HG03064 (cell line): Measurements from ENCODE around the gene CKS2.
"Not testable (repeated sequence)": the region's sequence is repeated elsewhere in the genome, so short reads cannot be mapped to it uniquely, and the experiment has no call there.

Source experiments
- ATAC-seq: cut with Tn5 transposase; IDR thresholded peaks from one replicate; pipeline ENCODE4 v1.9.1; 2021; ENCODE audit warnings: low read depth; ENCODE audit not compliant: unreplicated experiment

CKS2 gene

DNA sequence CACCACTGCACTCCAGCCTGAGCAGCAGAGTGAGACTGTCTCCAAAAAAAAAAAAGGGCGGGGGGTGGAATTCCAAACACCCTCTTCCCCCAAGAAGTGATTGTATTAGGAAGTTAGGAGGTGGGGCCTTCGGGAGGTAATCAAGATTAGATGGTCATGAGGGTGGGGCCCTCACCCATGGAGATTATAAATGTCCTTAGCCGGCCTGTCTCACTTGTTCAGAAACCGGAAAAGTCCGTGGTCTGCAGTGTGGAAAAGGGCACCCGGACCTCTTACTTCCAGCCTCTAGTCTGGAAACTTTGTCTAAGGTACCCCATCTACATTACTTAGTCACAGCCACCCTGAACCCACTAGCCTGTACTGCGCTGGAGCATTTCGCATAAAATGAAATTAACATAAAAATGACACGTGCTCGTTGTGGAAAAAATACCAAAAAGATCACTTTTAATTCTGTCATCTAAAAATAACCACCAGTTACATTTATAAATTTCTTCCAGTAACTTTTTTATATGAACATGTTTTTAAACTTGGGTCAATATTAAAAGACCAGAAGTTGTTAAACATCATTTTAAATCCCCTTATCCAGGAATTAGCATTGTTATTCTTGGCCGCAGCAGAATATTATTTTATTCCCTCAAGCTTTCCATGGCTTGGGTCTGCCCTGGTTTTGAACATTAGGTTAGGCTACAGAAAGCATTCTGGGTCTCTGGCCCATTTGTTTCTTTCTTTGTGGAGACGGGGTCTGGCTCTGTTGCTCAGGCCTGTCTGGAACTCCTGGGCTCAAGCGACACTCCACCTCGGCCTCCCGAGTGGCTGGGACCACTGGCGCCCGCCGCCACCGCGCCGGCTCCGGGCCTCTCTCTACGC lies 1.2 kb upstream of the CKS2 start:
- no peak for ATAC-seq

DNA sequence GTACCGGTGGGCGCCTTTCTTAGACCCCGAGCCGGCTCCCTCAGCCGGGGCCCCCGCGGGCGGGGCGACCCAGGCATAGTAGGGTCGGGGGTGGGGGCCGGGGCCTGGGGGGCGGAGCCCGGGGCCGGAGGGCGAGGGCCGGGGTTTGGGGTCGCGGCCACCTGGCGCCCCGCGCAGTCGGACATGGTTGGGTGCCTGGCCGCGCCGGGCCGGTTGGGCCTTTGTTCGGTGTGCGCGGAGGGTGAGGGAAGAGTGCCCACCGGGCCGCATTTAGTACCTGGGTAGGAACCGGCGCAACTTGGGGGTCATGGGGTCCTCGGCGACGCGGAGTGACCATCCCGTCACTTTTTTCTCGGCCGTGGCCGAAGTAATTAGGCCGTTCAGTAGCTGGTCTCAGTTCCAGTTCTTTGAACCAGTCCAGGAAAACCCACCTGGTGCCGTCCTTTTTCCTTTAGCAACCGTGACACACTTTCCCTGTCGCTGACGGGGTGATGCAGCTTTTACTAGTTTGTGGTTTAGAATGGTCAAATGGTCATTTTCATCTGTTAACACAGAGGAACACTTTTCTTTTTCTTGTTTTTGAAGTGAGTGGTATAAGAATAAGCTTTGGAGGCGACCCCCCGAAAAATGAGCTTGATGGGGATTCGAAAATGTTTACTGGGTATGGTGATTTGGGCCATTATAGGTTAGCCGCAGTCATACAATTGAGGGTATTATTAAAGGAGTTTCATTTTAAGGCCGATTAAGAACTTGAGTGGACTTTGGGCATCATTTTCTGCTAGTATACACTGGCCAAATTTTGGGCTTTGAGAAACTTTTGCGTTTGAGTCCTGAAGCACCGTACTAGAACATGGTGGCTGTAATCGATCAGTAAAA lies 589 bp downstream of the CKS2 start:
- peak; percentile 2 for ATAC-seq

DNA sequence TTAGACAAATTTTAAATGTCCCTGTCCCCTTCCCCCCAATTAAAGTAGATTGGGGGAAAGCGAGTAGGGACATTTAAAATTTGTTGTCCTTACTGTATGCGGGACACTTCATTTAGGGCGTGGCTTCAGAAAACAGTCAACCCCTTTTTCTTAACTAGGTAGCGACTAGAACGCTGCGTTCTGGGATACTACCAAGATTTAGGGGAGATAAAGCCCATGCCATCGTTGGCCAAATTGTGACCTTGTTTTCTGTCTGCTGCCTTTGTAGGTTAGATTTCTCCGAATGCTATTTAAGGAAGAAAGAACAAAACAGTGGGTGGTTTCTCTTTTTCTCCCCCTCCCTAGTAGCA lies 1.2 kb downstream of the CKS2 start:
- ATAC-seq: no peak

DNA sequence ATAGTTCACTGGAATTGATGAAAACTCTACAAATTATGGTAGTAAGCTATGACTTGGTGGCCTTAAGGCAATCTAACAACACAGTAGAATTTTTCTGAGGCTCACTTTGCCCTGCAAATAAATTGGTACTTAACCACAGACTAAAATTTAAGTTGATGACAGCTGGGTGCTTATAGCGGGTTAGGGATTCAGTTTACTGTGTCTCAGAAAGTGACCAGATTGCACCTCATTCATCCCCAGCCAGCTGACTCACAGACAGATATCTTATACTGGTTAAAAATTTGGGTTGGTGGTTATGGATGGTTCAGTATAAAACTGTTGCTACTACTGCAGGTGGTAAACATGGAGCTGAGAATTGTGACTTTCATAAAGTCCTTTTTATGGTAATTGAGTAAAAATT lies 2.8 kb downstream of the CKS2 start:
- no peak for ATAC-seq

DNA sequence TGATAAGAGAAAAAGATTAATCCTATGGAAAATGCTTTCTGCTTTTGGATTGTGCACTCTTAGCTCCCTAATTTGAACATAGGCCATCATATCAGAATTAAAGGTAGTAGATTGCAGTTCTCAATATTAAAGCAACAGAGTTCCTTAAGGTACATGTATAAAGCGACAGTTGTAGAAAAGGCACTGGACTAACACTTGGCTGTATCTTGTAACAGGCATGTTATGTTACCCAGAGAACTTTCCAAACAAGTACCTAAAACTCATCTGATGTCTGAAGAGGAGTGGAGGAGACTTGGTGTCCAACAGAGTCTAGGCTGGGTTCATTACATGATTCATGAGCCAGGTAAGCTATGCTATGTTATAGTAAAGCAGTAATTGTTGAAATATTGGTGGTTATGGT lies 4.0 kb downstream of the CKS2 start:
- ATAC-seq: no peak

DNA sequence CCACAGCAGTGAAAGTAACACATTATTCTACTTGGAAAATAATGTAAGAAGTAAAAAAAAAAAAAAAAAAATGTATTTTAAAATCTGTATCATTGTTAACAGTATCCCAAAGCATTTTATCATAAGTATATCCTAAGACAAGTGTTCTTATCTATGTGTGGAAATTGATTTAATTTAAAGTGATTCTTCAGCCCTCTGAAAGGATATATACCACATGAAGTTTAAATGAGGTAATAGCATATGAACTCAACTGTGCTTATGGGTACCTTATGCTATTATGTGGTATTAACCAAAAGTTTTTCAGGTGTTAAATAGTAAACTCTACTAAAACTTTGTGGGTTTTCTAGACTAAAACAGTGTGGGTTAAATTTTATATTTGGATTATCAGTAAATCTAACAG lies 4.5 kb downstream of the CKS2 start:
- no peak for ATAC-seq

DNA sequence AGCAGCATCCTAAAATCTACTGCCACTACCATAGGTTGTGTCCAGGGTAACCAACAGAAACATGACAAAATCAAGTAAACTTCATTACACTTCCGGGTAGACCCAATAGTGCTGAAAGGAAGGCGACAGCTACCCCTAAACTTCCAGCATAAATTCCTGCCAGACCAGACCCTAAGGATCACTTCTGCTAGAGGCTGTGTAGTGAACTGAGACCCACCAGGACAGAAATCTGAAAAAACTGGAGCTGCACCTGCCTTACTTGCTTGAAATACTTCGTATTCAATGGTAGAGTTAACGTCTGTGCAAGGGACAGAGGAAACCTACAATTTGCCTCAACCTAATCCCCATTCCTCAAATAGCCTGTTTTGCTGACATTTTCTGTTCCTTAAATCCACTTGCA lies 6.3 kb downstream of the CKS2 start:
- ATAC-seq: no peak

DNA sequence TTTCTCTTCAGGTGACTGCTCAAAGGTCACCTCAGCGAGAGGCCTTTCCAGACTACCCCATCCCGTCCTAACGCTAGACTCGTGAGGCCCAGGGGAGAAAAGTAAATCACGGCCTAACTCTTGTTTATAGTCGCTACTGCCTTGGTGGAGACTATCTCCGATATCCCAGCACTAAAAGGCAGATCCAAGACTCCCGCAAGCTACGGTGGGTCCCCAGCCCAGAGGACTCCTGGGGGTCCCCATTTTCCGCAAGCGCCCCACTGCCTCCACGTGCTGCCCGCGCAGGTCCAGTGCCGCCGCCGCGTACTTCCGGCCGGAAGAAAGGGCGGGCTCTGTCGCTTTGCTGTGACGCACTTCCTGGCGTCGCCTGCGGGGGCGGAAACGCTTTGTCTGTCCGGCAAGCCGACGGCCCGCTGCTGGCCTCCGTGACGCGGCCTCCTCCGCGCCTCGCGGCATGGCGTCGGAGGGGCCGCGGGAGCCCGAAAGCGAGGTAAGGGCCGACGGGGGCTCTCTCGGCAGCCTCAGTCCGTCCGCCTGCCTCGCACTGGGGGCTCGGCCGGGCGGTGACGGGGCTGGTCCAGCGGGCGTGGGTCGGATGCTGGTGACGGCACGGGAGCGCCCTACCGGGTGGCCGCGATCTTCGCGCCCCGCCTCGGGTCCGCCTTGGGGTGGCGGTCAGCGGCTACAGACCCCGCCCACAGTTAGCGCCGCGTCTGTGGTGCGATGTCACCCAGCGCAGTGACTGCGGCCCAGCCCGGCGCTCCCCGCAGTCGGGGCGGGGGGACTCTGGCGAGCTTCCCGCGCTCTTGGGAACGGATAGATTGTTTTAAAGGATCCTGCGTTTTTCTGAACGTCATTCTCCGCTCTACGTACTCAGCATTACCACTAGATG lies 7.4 kb downstream of the CKS2 start, which contains the start of gene SECISBP2:
TSS of gene SECISBP2 (plus strand) at position 378 of the 892 bp plus-strand sequence. CDS start at position 455, 77 bp downstream.
- ATAC-seq: peak; percentile 88

DNA sequence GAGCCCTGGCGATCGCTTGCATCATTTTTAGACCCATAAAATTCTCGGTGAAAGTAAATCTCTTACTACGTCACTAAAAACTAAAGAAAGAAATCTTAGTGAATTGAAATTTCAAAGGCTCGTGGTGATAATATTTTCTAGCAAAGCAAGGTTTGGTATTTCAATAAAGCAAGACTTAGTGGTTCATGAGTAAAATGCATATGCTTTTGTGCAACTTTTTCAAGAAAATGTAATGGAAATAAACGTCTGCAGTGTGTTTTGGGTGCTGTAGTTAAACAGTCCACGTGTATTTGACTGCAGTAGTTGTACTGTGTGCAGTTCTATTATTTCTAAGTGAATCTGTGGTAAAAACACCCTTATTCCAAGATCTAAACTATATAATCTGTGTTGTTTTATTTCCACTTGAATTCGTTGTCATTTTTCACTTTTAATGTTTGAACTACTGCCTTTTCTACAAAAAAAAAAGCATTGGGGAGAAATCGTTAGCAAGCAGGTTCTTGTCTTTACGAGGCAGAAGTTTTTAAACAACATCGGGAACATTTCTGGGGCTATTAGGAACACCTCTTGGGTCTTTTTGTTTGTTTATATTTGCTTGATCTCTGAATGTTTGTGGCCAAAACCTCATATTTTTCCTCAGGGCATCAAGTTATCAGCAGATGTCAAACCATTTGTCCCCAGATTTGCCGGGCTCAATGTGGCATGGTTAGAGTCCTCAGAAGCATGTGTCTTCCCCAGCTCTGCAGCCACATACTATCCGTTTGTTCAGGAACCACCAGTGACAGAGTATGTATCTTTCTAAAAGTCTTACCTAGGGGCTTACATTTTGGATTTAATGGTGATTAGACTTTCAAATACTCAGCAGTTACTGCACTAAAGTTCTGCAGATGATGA lies 8.3 kb downstream of the CKS2 start:
- ATAC-seq: peak; percentile 1

DNA sequence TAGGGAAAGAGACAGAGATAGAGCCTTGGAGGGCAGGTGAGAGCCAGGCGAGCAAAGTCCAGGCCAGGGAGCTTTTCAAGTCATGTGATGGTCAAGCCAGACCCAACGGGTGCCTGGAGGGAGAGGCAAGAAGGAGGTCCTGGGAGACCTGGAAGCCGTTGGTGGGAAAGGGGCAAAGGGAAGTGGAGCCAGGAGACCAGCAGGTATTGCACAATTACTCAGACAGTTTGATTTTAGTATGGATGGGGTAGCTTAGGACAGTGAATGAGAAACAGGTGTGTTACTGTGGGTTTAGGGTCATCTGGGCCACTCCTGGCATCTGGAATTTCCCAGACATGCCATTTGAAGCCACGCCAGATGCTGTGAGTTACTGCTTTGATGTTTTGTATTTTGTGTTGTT lies 12.4 kb downstream of the CKS2 start:
- no peak for ATAC-seq

DNA sequence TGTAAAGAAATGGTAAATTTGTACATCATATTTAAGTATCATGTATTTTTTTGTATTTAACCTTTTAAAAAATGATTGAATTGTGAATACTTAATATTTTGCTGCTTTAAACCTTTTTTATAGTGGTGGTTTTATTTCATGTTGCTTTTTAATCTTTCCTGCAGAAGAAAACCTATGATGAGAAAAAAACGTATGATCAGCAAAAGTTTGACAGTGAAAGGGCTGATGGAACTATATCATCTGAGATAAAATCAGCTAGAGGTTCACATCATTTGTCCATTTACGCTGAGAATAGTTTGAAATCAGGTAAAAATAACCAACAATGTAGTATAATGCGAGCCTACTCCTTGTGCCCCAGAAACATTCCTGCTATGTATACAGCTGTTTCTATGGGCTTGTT lies 14.7 kb downstream of the CKS2 start:
- ATAC-seq: no peak

DNA sequence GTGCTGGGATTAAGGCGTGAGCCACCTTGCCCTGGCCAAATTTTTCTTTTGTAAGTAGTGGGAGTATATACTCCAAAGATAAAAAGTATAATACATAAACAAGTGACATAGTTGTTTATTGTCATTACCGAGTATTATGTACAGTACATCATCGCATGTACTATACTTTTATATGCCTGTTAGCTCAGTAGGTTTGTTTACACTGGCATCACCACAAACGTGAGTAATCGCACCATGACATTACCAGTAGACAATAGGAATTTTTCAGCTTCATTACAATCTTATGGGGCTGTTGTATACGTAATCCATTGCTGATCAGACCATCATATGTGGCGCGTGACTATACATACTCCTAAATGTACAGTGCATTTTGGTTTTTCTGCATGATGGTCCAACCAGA lies 17.1 kb downstream of the CKS2 start:
- no peak for ATAC-seq

DNA sequence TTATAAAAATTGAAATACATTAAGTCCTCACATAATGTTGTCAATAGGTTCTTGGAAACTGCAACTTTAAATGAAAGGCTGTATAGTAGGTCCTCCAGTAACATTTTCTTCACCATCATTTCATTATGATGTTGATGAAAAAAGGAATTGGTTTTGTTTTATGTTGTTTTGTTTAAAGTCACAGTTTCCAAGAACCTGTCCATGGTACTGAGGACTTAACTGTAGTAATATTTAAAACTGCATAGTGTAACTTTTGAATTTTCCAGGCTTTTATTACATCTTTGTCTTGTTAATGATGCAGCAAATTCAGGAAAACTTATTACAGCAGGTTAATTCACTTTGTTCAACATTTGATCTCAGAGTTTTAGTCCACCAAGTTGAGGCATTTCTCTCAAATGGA lies 18.9 kb downstream of the CKS2 start:
- no peak for ATAC-seq

DNA sequence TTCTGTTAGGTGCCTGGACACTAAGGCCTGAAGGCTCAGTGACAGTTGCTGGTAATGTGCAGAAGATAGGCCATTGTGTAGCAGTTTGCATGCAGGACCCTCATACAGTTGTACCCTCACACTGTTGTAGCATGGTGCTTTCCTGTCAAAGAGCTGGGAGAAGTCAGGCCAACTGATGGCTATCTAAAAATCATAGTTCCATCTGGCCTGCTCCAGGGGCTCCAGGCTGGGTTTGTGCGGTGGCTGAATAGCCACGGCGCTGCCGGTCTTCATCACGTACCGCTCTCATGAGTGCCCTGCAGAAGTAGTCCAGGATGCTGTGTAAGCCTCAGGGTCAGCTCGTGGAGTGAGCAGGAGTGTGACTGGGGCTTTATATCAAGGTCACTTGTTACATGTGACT lies 19.5 kb downstream of the CKS2 start:
- ATAC-seq: no peak

DNA sequence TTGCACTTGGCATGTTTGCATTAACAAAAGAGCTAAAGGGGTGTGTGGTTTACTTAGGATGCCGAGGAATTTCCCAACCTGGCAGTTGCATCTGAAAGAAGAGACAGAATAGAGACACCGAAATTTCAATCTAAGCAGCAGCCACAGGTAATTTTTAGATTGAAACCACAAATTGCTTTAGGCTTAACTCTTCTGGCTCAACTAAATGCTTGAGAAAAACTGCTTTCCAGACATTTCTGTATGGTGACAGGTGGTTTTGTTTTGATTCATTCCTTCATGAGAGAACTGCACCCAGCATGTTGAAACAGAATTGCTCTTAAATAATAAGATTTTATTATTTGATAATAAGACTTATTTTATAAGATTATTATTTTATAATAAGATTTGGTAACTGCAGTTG lies 28.8 kb downstream of the CKS2 start:
- ATAC-seq: no peak

DNA sequence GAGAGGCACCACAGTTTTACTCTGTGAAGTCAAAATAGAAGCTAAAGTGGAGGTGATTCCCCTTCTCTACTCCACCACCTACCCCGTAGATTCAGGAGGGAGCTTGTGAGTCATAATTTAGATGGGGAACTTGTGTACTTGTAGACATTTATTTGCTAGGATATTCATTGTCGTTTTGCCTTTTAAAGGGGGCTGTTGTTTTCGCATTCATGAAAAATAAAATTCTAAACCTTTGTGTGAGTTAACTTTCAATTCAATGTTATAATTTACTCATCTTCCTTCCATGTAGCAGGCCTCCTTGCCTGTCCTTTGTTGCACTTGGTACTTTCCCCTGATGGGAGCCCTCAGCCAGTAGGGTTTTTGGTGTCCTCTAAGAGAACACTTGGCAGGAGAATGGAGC lies 29.3 kb downstream of the CKS2 start:
- ATAC-seq: no peak

DNA sequence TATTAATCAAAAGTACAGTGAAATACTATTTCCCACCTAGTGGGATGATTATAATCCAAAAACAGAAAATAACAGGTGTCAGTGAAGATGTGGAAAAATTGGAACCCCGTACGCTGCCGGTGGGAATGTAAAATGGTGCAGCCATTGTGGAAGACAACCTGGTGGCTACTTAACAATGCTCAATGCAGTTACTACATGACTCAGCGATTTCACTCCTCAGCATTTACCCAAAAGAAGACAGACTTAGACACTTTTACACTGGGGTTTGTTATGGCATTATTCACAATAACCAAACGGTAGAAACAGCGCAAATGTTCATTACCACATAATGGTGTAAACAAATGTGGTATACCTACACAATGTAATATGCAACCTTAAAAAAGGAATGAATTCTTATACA lies 31.2 kb downstream of the CKS2 start:
- ATAC-seq: no peak

DNA sequence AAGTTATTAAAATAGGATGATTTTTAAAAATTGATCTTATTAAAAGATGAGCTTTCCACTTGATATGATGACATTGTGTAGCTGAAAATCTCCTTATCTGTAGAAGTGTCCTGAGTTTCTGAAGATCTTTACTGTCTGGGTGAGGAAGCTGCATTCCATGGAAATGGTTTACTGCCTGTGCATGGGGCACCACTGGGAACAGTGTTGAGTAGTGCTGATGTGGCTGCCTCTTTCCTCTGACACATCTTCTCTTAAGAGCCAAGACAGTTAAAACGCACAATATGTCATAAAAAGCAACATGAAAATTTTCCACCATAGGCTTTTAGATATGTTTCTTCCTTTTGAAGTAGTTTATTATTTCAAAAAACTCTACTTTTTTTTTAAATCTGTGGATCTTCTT lies 32.0 kb downstream of the CKS2 start:
- no peak for ATAC-seq

DNA sequence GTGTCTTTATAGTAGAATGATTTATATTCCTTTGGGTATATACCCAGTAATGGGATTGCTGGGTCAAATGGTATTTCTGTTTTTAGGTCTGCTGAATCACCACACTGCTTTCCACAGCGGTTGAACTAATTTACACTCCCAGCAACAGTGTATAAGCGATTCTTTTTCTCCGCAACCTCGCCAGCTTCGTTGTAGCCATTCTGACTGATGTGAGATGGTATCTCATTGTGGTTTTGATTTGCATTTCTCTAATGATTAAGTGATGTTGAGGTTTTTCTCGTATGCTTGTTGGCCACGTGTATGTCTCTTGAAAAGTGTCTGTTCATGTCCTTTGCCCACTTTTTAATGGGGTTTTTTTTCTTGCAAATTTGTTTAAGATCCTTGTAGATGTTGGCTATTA lies 32.8 kb downstream of the CKS2 start:
- ATAC-seq: not testable (repeated sequence)

DNA sequence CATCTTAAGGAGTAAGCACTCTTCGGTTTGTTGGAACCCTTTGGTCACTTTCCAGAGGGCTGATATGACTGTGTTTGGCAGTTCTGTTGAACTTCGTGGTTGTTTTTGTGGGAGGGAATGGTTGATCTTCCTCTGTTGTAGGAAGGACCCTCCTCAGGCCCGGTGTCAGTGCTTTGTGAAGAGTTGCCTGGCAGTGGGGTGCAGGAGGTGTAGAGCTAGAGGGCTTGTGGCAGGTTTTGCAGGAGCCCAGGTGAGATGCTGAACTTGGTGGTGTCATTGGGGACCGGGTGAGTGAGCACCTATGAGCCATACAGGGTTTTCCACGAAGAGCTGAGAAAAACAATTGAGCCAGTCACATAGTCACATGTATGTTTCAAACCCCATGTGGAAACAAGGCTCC lies 34.5 kb downstream of the CKS2 start:
- ATAC-seq: no peak
